ENCODE data around the gene HPCA.

GRCh38 chr1:32899586-32900296 is 13.4 kb downstream of the HPCA start:
- TF ChIP-seq CTCF (IDR thresholded peaks at IDR 0.05) (no peak), POLR2A (IDR thresholded peaks at IDR 0.05) (no peak)

Measured in esophagus squamous epithelium (tissue), 4 donors.